ENCODE measurements around the gene PPP4R3B. TPM values are rescaled to one million over a fixed set of nuclear protein-coding genes. Genes with fewer than 3 reads are reported as not detected.
"Not testable (repeated sequence)": the region's sequence is repeated elsewhere in the genome, so short reads cannot be mapped to it uniquely, and the experiment has no call there.

The PPP4R3B gene
- total RNA-seq, 1 donor from 2014 or later = 40.9 TPM

GRCh38 chr2:55596795-55597194 lies 20.6 kb downstream of the PPP4R3B start:
- not testable (repeated sequence) for DNase-seq (ENCODE audit: low read depth)

GRCh38 chr2:55595536-55595935 lies 21.9 kb downstream of the PPP4R3B start:
- DNase-seq (ENCODE audit: low read depth) = no peak

GRCh38 chr2:55592130-55592529 lies 25.3 kb downstream of the PPP4R3B start:
- DNase-seq (ENCODE audit: low read depth) = peak; percentile 16

GRCh38 chr2:55590810-55591440 lies 26.5 kb downstream of the PPP4R3B start:
- DNase-seq (ENCODE audit: low read depth) = peak; percentile 13

GRCh38 chr2:55585451-55586080 lies 31.9 kb downstream of the PPP4R3B start:
- peak; percentile 30 for DNase-seq (ENCODE audit: low read depth)

- DNase-seq (ENCODE audit: low read depth) = peak; percentile 70
Observed at GRCh38 chr2:55581874-55582547, 35.4 kb downstream of the PPP4R3B start.

- no peak for DNase-seq (ENCODE audit: low read depth)
Observed at GRCh38 chr2:55581435-55581834, 36.0 kb downstream of the PPP4R3B start.

GRCh38 chr2:55569002-55569401 lies 48.4 kb downstream of the PPP4R3B start:
- not testable (repeated sequence) for DNase-seq (ENCODE audit: low read depth)

GRCh38 chr2:55567298-55567697 lies 50.1 kb downstream of the PPP4R3B start:
- DNase-seq (ENCODE audit: low read depth) = no peak

- DNase-seq (ENCODE audit: low read depth) = no peak
Observed at GRCh38 chr2:55565613-55566012, 51.8 kb downstream of the PPP4R3B start.

GRCh38 chr2:55560855-55561254 lies 56.6 kb downstream of the PPP4R3B start:
- DNase-seq (ENCODE audit: low read depth) = no peak

- DNase-seq (ENCODE audit: low read depth) = peak; percentile 44
Observed at GRCh38 chr2:55556809-55557208, 60.6 kb downstream of the PPP4R3B start.

- DNase-seq (ENCODE audit: low read depth) = peak; percentile 54
Observed at GRCh38 chr2:55555977-55556376, 61.4 kb downstream of the PPP4R3B start.

- no peak for DNase-seq (ENCODE audit: low read depth)
Observed at GRCh38 chr2:55553321-55553720, 64.1 kb downstream of the PPP4R3B start.

GRCh38 chr2:55550368-55551102 lies 66.9 kb downstream of the PPP4R3B start:
- peak; percentile 16 for DNase-seq (ENCODE audit: low read depth)

- DNase-seq (ENCODE audit: low read depth) = not testable (repeated sequence)
Observed at GRCh38 chr2:55547679-55548078, 69.7 kb downstream of the PPP4R3B start.

- no peak for DNase-seq (ENCODE audit: low read depth)
Observed at GRCh38 chr2:55547001-55547400, 70.4 kb downstream of the PPP4R3B start.

GRCh38 chr2:55530539-55531081 lies 86.8 kb downstream of the PPP4R3B start:
- DNase-seq (ENCODE audit: low read depth) = no peak

- no peak for DNase-seq (ENCODE audit: low read depth)
Observed at GRCh38 chr2:55526174-55526573, 91.2 kb downstream of the PPP4R3B start.

- DNase-seq (ENCODE audit: low read depth) = no peak
Observed at GRCh38 chr2:55524884-55525437, 92.5 kb downstream of the PPP4R3B start.

Measured in myocyte (in vitro differentiated cells).